Mesenteric fat pad (tissue), 1 donor: ENCODE data around the gene SDK2. TPM values are rescaled to one million over a fixed set of nuclear protein-coding genes. Genes with fewer than 3 reads are reported as not detected.

Experiments used
- DNase-seq: peaks from one replicate; pipeline ENCODE4 v3.0.0-alpha.2; 2020; ENCODE audit warnings: low spot score
- total RNA-seq: library from RNA; stranded (reverse); fragmentation: NEBNext Ultra II Directional; extraction: Animal tissue kit (Norgen Biotek cat#: 25700); gene quantifications from one replicate; pipeline ENCODE4 v1.2.1, GENCODE V29; 2021
- donor health status: DM: yes; HTN: yes; CAD: no.

The SDK2 gene
- total RNA-seq, 1 donor from 2014 or later, result 0.84 TPM

- DNase-seq, result no peak
Observed at GRCh38 chr17:73288534-73289302, 355.5 kb downstream of the SDK2 start.

- no peak for DNase-seq
Observed at GRCh38 chr17:73286863-73287296, 357.4 kb downstream of the SDK2 start.

GRCh38 chr17:73285916-73286862 lies 358.1 kb downstream of the SDK2 start:
- DNase-seq, result no peak

- no peak for DNase-seq
Observed at GRCh38 chr17:73285603-73285908, 358.7 kb downstream of the SDK2 start.

GRCh38 chr17:73284906-73285602 lies 359.2 kb downstream of the SDK2 start:
- no peak for DNase-seq
